Activated CD8-positive, alpha-beta memory T cell treated with anti-CD3 and anti-CD28 coated beads for 36 hours (primary cell): ENCODE data around the gene MOBP. TPM values are rescaled to one million over a fixed set of nuclear protein-coding genes. Genes with fewer than 3 reads are reported as not detected.

ENCODE experiments used
- CTCF ChIA-PET: fragments of 350-600 bp; sonication (Branson Sonifier 250); formaldehyde crosslinking; loops from one replicate; lab custom pipeline; 2021; ENCODE audit warnings: antibody characterized with exemption; lab: Charles Lee
- POLR2A ChIA-PET: fragments of 350-600 bp; sonication (Branson Sonifier 250); formaldehyde crosslinking; loops from one replicate; lab custom pipeline; 2021; ENCODE audit warnings: antibody characterized with exemption; lab: Charles Lee
- total RNA-seq, 2 experiments: library from RNA; stranded (reverse); gene quantifications; one replicate each; pipeline ENCODE4 v1.2.3, GENCODE V29; 2021

Gene MOBP
- total RNA-seq, 2 experiments from 2014 or later = not detected

- ChIA-PET POLR2A (no interaction called here), CTCF (no interaction called here)
These were observed 56.6 kb downstream of the MOBP start for GRCh38 chr3:39524107-39524506.

GRCh38 chr3:39528844-39529243 lies 61.4 kb downstream of the MOBP start:
- ChIA-PET POLR2A (no interaction called here), CTCF (no interaction called here)

GRCh38 chr3:39529577-39529976 lies 62.1 kb downstream of the MOBP start:
- POLR2A ChIA-PET = no interaction called here
- CTCF ChIA-PET = no interaction called here

- ChIA-PET POLR2A (no interaction called here), CTCF (no interaction called here)
These were observed 63.6 kb downstream of the MOBP start for GRCh38 chr3:39531066-39531465.

- ChIA-PET POLR2A (no interaction called here), CTCF (no interaction called here)
These were observed 64.2 kb downstream of the MOBP start for GRCh38 chr3:39531665-39532064.

GRCh38 chr3:39532777-39533176 lies 65.3 kb downstream of the MOBP start:
- CTCF ChIA-PET = interaction anchor here (1.1 kb wide), 1 partner anchor 10 kb away, joined by 3 read pairs; no protein-coding TSS in a partner anchor

GRCh38 chr3:39533226-39533625 lies 65.7 kb downstream of the MOBP start:
- CTCF ChIA-PET = interaction anchor here (1.1 kb wide), 1 partner anchor 10 kb away, joined by 3 read pairs; no protein-coding TSS in a partner anchor
- POLR2A ChIA-PET = no interaction called here

More at GRCh38 chr3:39532777-39533176, 65.3 kb downstream of the MOBP start:
- POLR2A ChIA-PET = no interaction called here

GRCh38 chr3:39540162-39540921 lies 72.9 kb downstream of the MOBP start:
- CTCF ChIA-PET = no interaction called here
- POLR2A ChIA-PET = no interaction called here

GRCh38 chr3:39541442-39541841 lies 74.0 kb downstream of the MOBP start:
- POLR2A ChIA-PET = interaction anchor here (0.6 kb wide), 1 partner anchor 926 kb away, joined by 4 read pairs; no protein-coding TSS in a partner anchor
- CTCF ChIA-PET = no interaction called here

- ChIA-PET CTCF (no interaction called here), POLR2A (interaction anchor here (0.6 kb wide), 1 partner anchor 925 kb away, joined by 4 read pairs; no protein-coding TSS in a partner anchor)
These were observed 74.4 kb downstream of the MOBP start for GRCh38 chr3:39541917-39542329.

- ChIA-PET POLR2A (no interaction called here), CTCF (interaction anchor here (0.8 kb wide), 1 partner anchor 10 kb away, joined by 3 read pairs; no protein-coding TSS in a partner anchor)
These were observed 75.1 kb downstream of the MOBP start for GRCh38 chr3:39542588-39542988.

- ChIA-PET POLR2A (no interaction called here), CTCF (no interaction called here)
These were observed 80.8 kb downstream of the MOBP start for GRCh38 chr3:39548282-39548681.

- CTCF ChIA-PET = no interaction called here
- POLR2A ChIA-PET = no interaction called here
These were observed 83.0 kb downstream of the MOBP start for GRCh38 chr3:39550354-39551051.

Other genes starting within 250 kb of the MOBP start
- under 1 TPM; 0.21 to 0.51 TPM for gene CX3CR1, start 187.6 kb upstream of the MOBP start, total RNA-seq
- gene CCR8, start 138.0 kb upstream of the MOBP start, total RNA-seq = 1 to 10 TPM; 2.5 TPM
- gene SLC25A38, start 84.3 kb upstream of the MOBP start, total RNA-seq = 10 to 100 TPM; 53.9 to 56.7 TPM
- gene RPSA, start 61.0 kb upstream of the MOBP start, total RNA-seq = 1,000 to 10,000 TPM; 2,408 to 2,422 TPM